Skin of body (tissue), 2 donors: ENCODE measurements around the gene AMN. TPM values are rescaled to one million over a fixed set of nuclear protein-coding genes. Genes with fewer than 3 reads are reported as not detected.
"Not testable (repeated sequence)": the region's sequence is repeated elsewhere in the genome, so short reads cannot be mapped to it uniquely, and the experiment has no call there.

Experiments used
- DNase-seq: peaks from one replicate; lab custom pipeline; 2025; lab: John Stamatoyannopoulos, UW
- total RNA-seq: library from RNA; depleted of rRNA; stranded (reverse); fragments of >200 nt; gene quantifications from one replicate; pipeline ENCODE4 v1.2.3, GENCODE V29; 2014

Gene AMN
- total RNA-seq: 4.4 TPM

GRCh38 chr14:102922490-102923200 is at the start of gene AMN:
TSS of gene AMN (plus strand) at chr14:102922663. CDS start at chr14:102922689, 26 bp downstream.
- no peak for DNase-seq

GRCh38 chr14:102873131-102873530 is 49.3 kb upstream of the AMN start:
- DNase-seq: no peak

- no peak for DNase-seq
These were observed 48.9 kb upstream of the AMN start for GRCh38 chr14:102873546-102874061.

- DNase-seq: no peak
These were observed 46.8 kb upstream of the AMN start for GRCh38 chr14:102875652-102876051.

GRCh38 chr14:102877511-102877910 is 45.0 kb upstream of the AMN start:
- DNase-seq: not testable (repeated sequence)

- no peak for DNase-seq
These were observed 44.1 kb upstream of the AMN start for GRCh38 chr14:102878174-102878969.

- no peak for DNase-seq
These were observed 43.4 kb upstream of the AMN start for GRCh38 chr14:102878970-102879460.

GRCh38 chr14:102882226-102882906 is 40.1 kb upstream of the AMN start:
- no peak for DNase-seq

- DNase-seq: no peak
These were observed 39.3 kb upstream of the AMN start for GRCh38 chr14:102883089-102883541.

- no peak for DNase-seq
These were observed 38.9 kb upstream of the AMN start for GRCh38 chr14:102883554-102883953.

GRCh38 chr14:102885737-102886447 is 36.6 kb upstream of the AMN start:
- DNase-seq: no peak

GRCh38 chr14:102888748-102889147 is 33.7 kb upstream of the AMN start:
- DNase-seq: no peak

GRCh38 chr14:102889615-102890014 is 32.8 kb upstream of the AMN start:
- DNase-seq: no peak

GRCh38 chr14:102891111-102891510 is 31.4 kb upstream of the AMN start:
- DNase-seq: no peak

- no peak for DNase-seq
These were observed 30.9 kb upstream of the AMN start for GRCh38 chr14:102891556-102891955.

GRCh38 chr14:102892651-102893050 is 29.8 kb upstream of the AMN start:
- no peak for DNase-seq

- peak; percentile 96 for DNase-seq
These were observed 29.0 kb upstream of the AMN start for GRCh38 chr14:102893452-102893851.

GRCh38 chr14:102896735-102897134 is 25.7 kb upstream of the AMN start:
- not testable (repeated sequence) for DNase-seq

- no peak for DNase-seq
These were observed 25.0 kb upstream of the AMN start for GRCh38 chr14:102897299-102898027.

GRCh38 chr14:102898298-102898697 is 24.2 kb upstream of the AMN start:
- no peak for DNase-seq
